WERI-Rb-1 (cell line): Measurements from ENCODE around the gene GCSAML.
"Not testable (repeated sequence)": the region's sequence is repeated elsewhere in the genome, so short reads cannot be mapped to it uniquely, and the experiment has no call there.

Experiments used
- DNase-seq: peaks from one replicate; pipeline ENCODE4 v3.0.0-alpha.2; 2020
- H3K27ac ChIP-seq: fragments of 250-450 bp; sonication (Bioruptor Pico); 2 replicates; pipeline ENCODE4 v1.5.1; 2020; ENCODE audit warnings: mild to moderate bottlenecking, moderate library complexity
- H3K27me3 ChIP-seq: fragments of 250-450 bp; sonication (Bioruptor Pico); 2 replicates; pipeline ENCODE4 v1.5.1; 2021; ENCODE audit warnings: mild to moderate bottlenecking, low read depth, moderate library complexity; ENCODE audit not compliant: insufficient read depth, severe bottlenecking
- H3K36me3 ChIP-seq: fragments of 250-450 bp; sonication (Bioruptor Pico); 2 replicates; pipeline ENCODE4 v1.5.1; 2020; ENCODE audit warnings: mild to moderate bottlenecking, moderate library complexity
- H3K4me3 ChIP-seq: 2 replicates; pipeline ENCODE4 v1.5.1; 2011; ENCODE audit warnings: low read depth, mild to moderate bottlenecking, control low read depth, low read length
- H3K9me3 ChIP-seq: fragments of 250-450 bp; sonication (Bioruptor Pico); 2 replicates; pipeline ENCODE4 v1.5.1; 2021; ENCODE audit warnings: mild to moderate bottlenecking, moderate library complexity; ENCODE audit not compliant: severe bottlenecking
- CTCF ChIP-seq: IDR thresholded peaks from 2 replicates; pipeline ENCODE4 v1.5.1; 2011; ENCODE audit warnings: low read depth, mild to moderate bottlenecking, control low read depth, inconsistent platforms, low read length

The GCSAML gene

GRCh38 chr1:247548769-247549182 lies at the start of gene GCSAML:
Gene GCSAML, plus strand, starts transcription at chr1:247549134. Its CDS starts 58 bp downstream, at chr1:247549192.
- Histone ChIP-seq H3K27ac (no peak within 1 kb of the TSS), H3K4me3 (no peak within 1 kb of the TSS), H3K9me3 (no peaks in the 10 kb centered on the region), H3K36me3 (no peaks in the 10 kb centered on the region), H3K27me3 (peaks cover 44% of the 10 kb centered on the region)
- no peak for TF ChIP-seq CTCF
- DNase-seq, result no peak

- no peaks in the 10 kb centered on the region for H3K36me3 ChIP-seq
- H3K9me3 ChIP-seq, result no peaks in the 10 kb centered on the region
- DNase-seq, result no peak
- no peak overlapping the region for H3K4me3 ChIP-seq
- peaks cover 40% of the 10 kb centered on the region for H3K27me3 ChIP-seq
- H3K27ac ChIP-seq, result no peak overlapping the region
- no peak for TF ChIP-seq CTCF
Measured at GRCh38 chr1:247500865-247501264, 48.1 kb upstream of the GCSAML start.

GRCh38 chr1:247506831-247507230 lies 42.1 kb upstream of the GCSAML start:
- H3K27ac ChIP-seq, result no peak overlapping the region
- H3K9me3 ChIP-seq, result no peaks in the 10 kb centered on the region
- no peaks in the 10 kb centered on the region for H3K36me3 ChIP-seq
- peaks cover 59% of the 10 kb centered on the region for H3K27me3 ChIP-seq
- H3K4me3 ChIP-seq, result no peak overlapping the region
- no peak for TF ChIP-seq CTCF
- DNase-seq, result no peak

GRCh38 chr1:247517795-247518612 lies 30.9 kb upstream of the GCSAML start:
- Histone ChIP-seq H3K4me3 (no peak overlapping the region), H3K36me3 (no peaks in the 10 kb centered on the region), H3K9me3 (peaks cover 10% of the 10 kb centered on the region), H3K27me3 (peaks cover 52% of the 10 kb centered on the region), H3K27ac (no peak overlapping the region)
- no peak for DNase-seq
- TF ChIP-seq CTCF, result no peak

GRCh38 chr1:247518613-247518891 lies 30.4 kb upstream of the GCSAML start:
- DNase-seq, result no peak
- H3K27ac ChIP-seq, result no peak overlapping the region
- TF ChIP-seq CTCF, result no peak
- H3K9me3 ChIP-seq, result peaks cover 12% of the 10 kb centered on the region
- no peaks in the 10 kb centered on the region for H3K36me3 ChIP-seq
- peaks cover 52% of the 10 kb centered on the region for H3K27me3 ChIP-seq
- H3K4me3 ChIP-seq, result no peak overlapping the region

GRCh38 chr1:247521886-247522285 lies 27.0 kb upstream of the GCSAML start:
- not testable (repeated sequence) for H3K27ac ChIP-seq, DNase-seq, H3K4me3 ChIP-seq, H3K36me3 ChIP-seq
- Histone ChIP-seq H3K9me3 (peaks cover 12% of the 10 kb centered on the region), H3K27me3 (peaks cover 63% of the 10 kb centered on the region)
